Stimulated activated CD8-positive, alpha-beta memory T cell treated with anti-CD3 and anti-CD28 coated beads, Interleukin-4, amount 100 ng/mL, for 24 hours (primary cell): ENCODE data around the gene IL37.
"Not testable (repeated sequence)": the region's sequence is repeated elsewhere in the genome, so short reads cannot be mapped to it uniquely, and the experiment has no call there.

Experiments
- DNase-seq: peaks from one replicate; pipeline ENCODE4 v3.0.0-alpha.2; 2020; ENCODE audit warnings: low read depth

The IL37 gene

GRCh38 chr2:112923237-112923966 lies 12.4 kb downstream of the IL37 start:
- no peak for DNase-seq

- no peak for DNase-seq
These were observed 13.0 kb downstream of the IL37 start for GRCh38 chr2:112923967-112924338.

GRCh38 chr2:112924360-112924759 lies 13.4 kb downstream of the IL37 start:
- no peak for DNase-seq

- no peak for DNase-seq
These were observed 13.9 kb downstream of the IL37 start for GRCh38 chr2:112924821-112925220.

GRCh38 chr2:112926707-112927106 lies 15.7 kb downstream of the IL37 start:
- no peak for DNase-seq

GRCh38 chr2:112927745-112928144 lies 16.8 kb downstream of the IL37 start:
- DNase-seq = no peak

- no peak for DNase-seq
These were observed 22.3 kb downstream of the IL37 start for GRCh38 chr2:112933261-112933660.

- DNase-seq = not testable (repeated sequence)
These were observed 23.2 kb downstream of the IL37 start for GRCh38 chr2:112934117-112934516.

GRCh38 chr2:112936927-112937232 lies 25.9 kb downstream of the IL37 start:
- DNase-seq = no peak

- no peak for DNase-seq
These were observed 27.9 kb downstream of the IL37 start for GRCh38 chr2:112938904-112939303.

- no peak for DNase-seq
These were observed 28.5 kb downstream of the IL37 start for GRCh38 chr2:112939425-112939824.

GRCh38 chr2:112940859-112941625 lies 30.1 kb downstream of the IL37 start:
- no peak for DNase-seq

GRCh38 chr2:112941753-112942653 lies 31.0 kb downstream of the IL37 start:
- peak; percentile 52 for DNase-seq

GRCh38 chr2:112942654-112943002 lies 31.7 kb downstream of the IL37 start:
- DNase-seq = no peak

- no peak for DNase-seq
These were observed 34.0 kb downstream of the IL37 start for GRCh38 chr2:112944971-112945370.

- DNase-seq = no peak
These were observed 35.1 kb downstream of the IL37 start for GRCh38 chr2:112946086-112946485.

- DNase-seq = no peak
These were observed 36.4 kb downstream of the IL37 start for GRCh38 chr2:112947374-112947773.

- DNase-seq = no peak
These were observed 38.5 kb downstream of the IL37 start for GRCh38 chr2:112949456-112949855.

- no peak for DNase-seq
These were observed 43.4 kb downstream of the IL37 start for GRCh38 chr2:112954364-112954763.

GRCh38 chr2:112957511-112957910 lies 46.5 kb downstream of the IL37 start:
- DNase-seq = no peak

GRCh38 chr2:112958428-112959108 lies 47.6 kb downstream of the IL37 start:
- DNase-seq = no peak

GRCh38 chr2:112959109-112959812 lies 48.3 kb downstream of the IL37 start:
- no peak for DNase-seq
